Measurements from ENCODE around the gene LRCH4.
A peak's percentile ranks its signal among the peaks of the same experiment; 100 is the strongest.

LRCH4 gene

GRCh38 chr7:100586266-100587025, 517 bp upstream of the LRCH4 start, which contains the start of gene FBXO24:
TSS of gene FBXO24 (plus strand) at chr7:100586328. CDS start at chr7:100586626, 298 bp downstream.
- H3K4me1 ChIP-seq, result peaks cover 21% of the 10 kb centered on the region
- H3K27ac ChIP-seq, result peak within 1 kb of the TSS; percentile 95

GRCh38 chr7:100584683-100585510, 1.0 kb downstream of the LRCH4 start:
- Histone ChIP-seq H3K9ac (peak overlapping the region; percentile 98), H3K4me3 (ENCODE audit: low read depth, low read length) (peak overlapping the region; percentile 99), H3K4me1 (peaks cover 21% of the 10 kb centered on the region), H3K36me3 (ENCODE audit: control insufficient read depth, insufficient read depth, low read length) (no peaks in the 10 kb centered on the region), H3K27me3 (ENCODE audit: control insufficient read depth, insufficient read depth, low read length) (no peaks in the 10 kb centered on the region), H3K27ac (peak overlapping the region; percentile 95), H3K4me2 (ENCODE audit: low read length) (peak overlapping the region; percentile 79), H3K79me2 (peaks cover 3% of the 10 kb centered on the region), H2AFZ (peak overlapping the region; percentile 80), H3K9me3 (ENCODE audit: control insufficient read depth, low read length) (no peaks in the 10 kb centered on the region)
- no peak for TF ChIP-seq CTCF (IDR thresholded peaks at IDR 0.05)

More at GRCh38 chr7:100586266-100587025, 517 bp upstream of the LRCH4 start, which contains the start of gene FBXO24:
- Histone ChIP-seq H3K4me3 (ENCODE audit: low read depth, low read length) (peak within 1 kb of the TSS; percentile 99), H2AFZ (peak within 1 kb of the TSS; percentile 89), H3K27me3 (ENCODE audit: control insufficient read depth, insufficient read depth, low read length) (no peaks in the 10 kb centered on the region), H3K4me2 (ENCODE audit: low read length) (peak within 1 kb of the TSS; percentile 87), H3K9me3 (ENCODE audit: control insufficient read depth, low read length) (no peaks in the 10 kb centered on the region), H3K36me3 (ENCODE audit: control insufficient read depth, insufficient read depth, low read length) (no peaks in the 10 kb centered on the region), H3K79me2 (peaks cover 3% of the 10 kb centered on the region), H3K9ac (peak within 1 kb of the TSS; percentile 98)
- no peak for TF ChIP-seq CTCF (IDR thresholded peaks at IDR 0.05)

GRCh38 chr7:100584054-100584682, 1.8 kb downstream of the LRCH4 start:
- H3K4me2 ChIP-seq (ENCODE audit: low read length), result peak overlapping the region; percentile 79
- no peak overlapping the region for H2AFZ ChIP-seq
- H3K27ac ChIP-seq, result peak overlapping the region; percentile 95
- peaks cover 3% of the 10 kb centered on the region for H3K79me2 ChIP-seq
- H3K4me3 ChIP-seq (ENCODE audit: low read depth, low read length), result peak overlapping the region; percentile 99
- no peak overlapping the region for H3K9ac ChIP-seq
- H3K9me3 ChIP-seq (ENCODE audit: control insufficient read depth, low read length), result no peaks in the 10 kb centered on the region
- H3K36me3 ChIP-seq (ENCODE audit: control insufficient read depth, insufficient read depth, low read length), result no peaks in the 10 kb centered on the region
- H3K4me1 ChIP-seq, result peaks cover 21% of the 10 kb centered on the region
- no peak for TF ChIP-seq CTCF (IDR thresholded peaks at IDR 0.05)
- no peaks in the 10 kb centered on the region for H3K27me3 ChIP-seq (ENCODE audit: control insufficient read depth, insufficient read depth, low read length)

- H3K79me2 ChIP-seq, result peaks cover 3% of the 10 kb centered on the region
- H3K9ac ChIP-seq, result no peak overlapping the region
- H3K27ac ChIP-seq, result peak overlapping the region; percentile 33
- H2AFZ ChIP-seq, result no peak overlapping the region
- H3K4me1 ChIP-seq, result peaks cover 21% of the 10 kb centered on the region
- no peaks in the 10 kb centered on the region for H3K9me3 ChIP-seq (ENCODE audit: control insufficient read depth, low read length)
- H3K27me3 ChIP-seq (ENCODE audit: control insufficient read depth, insufficient read depth, low read length), result no peaks in the 10 kb centered on the region
- no peaks in the 10 kb centered on the region for H3K36me3 ChIP-seq (ENCODE audit: control insufficient read depth, insufficient read depth, low read length)
- H3K4me3 ChIP-seq (ENCODE audit: low read depth, low read length), result peak overlapping the region; percentile 30
- peak overlapping the region; percentile 79 for H3K4me2 ChIP-seq (ENCODE audit: low read length)
- no peak for TF ChIP-seq CTCF (IDR thresholded peaks at IDR 0.05)
These were observed 2.5 kb downstream of the LRCH4 start for GRCh38 chr7:100583132-100584053.
